Muscle of leg (tissue), 11 donors: Measurements from ENCODE around the gene LHFPL3. TPM values are rescaled to one million over a fixed set of nuclear protein-coding genes. Genes with fewer than 3 reads are reported as not detected.

ENCODE experiments used
- DNase-seq: peaks from one replicate; pipeline ENCODE4 v3.0.0; 2013
- H3K27ac ChIP-seq: one replicate; pipeline ENCODE4 v1.5.1; 2013; ENCODE audit warnings: mild to moderate bottlenecking, low read length, control low read depth
- H3K27me3 ChIP-seq: one replicate; pipeline ENCODE4 v1.6.1; 2013; ENCODE audit warnings: low read length; ENCODE audit not compliant: control insufficient read depth, insufficient read depth
- H3K36me3 ChIP-seq: one replicate; pipeline ENCODE4 v1.6.1; 2013; ENCODE audit warnings: low read length; ENCODE audit not compliant: control insufficient read depth, insufficient read depth
- H3K4me1 ChIP-seq: one replicate; pipeline ENCODE4 v1.6.1; 2013; ENCODE audit warnings: low read length; ENCODE audit not compliant: control insufficient read depth, insufficient read depth
- H3K4me3 ChIP-seq: one replicate; pipeline ENCODE4 v1.5.1; 2013; ENCODE audit warnings: low read length, control low read depth
- H3K9me3 ChIP-seq: replicated peaks from 2 replicates; pipeline ENCODE4 v1.6.1; 2013; ENCODE audit warnings: low read depth, low read length; ENCODE audit not compliant: control insufficient read depth
- WGBS: methylation state at CpG from one replicate; pipeline ENCODE4 v1.1.5; 2013; ENCODE audit warnings: missing lambda C conversion rate; ENCODE audit not compliant: insufficient coverage; 5-methylcytosine and 5-hydroxymethylcytosine counted together
- polyA plus RNA-seq, 8 donors: library from polyadenylated mRNA; unstranded; fragments of 120-200 nt; gene quantifications; one replicate each; pipeline versions ENCODE4 v1.2.1 to v1.2.3, GENCODE V29; 2013; ENCODE audit warnings: inconsistent platforms in 1 of 8, low replicate concordance in 1 of 8; ENCODE audit not compliant: insufficient read length in 8 of 8, insufficient read depth in 1 of 8
- total RNA-seq: library from RNA; stranded (reverse); fragments of 120-200 nt; gene quantifications from one replicate; pipeline ENCODE4 v1.2.4, GENCODE V29; 2013

The LHFPL3 gene
- total and polyA plus RNA-seq, 9 donors, result 0.06 to 0.47 (median 0.17) TPM; not detected in 6

GRCh38 chr7:104801022-104801421 lies 472.6 kb downstream of the LHFPL3 start:
- Histone ChIP-seq H3K4me1 (no peaks in the 10 kb centered on the region), H3K27ac (no peak overlapping the region), H3K4me3 (no peak overlapping the region), H3K36me3 (no peaks in the 10 kb centered on the region), H3K9me3 (no peaks in the 10 kb centered on the region), H3K27me3 (no peaks in the 10 kb centered on the region)
- 69% methylated on average over 2 of the region's 3 CpGs for WGBS
- no peak for DNase-seq

GRCh38 chr7:104803931-104804330 lies 475.5 kb downstream of the LHFPL3 start:
- no peaks in the 10 kb centered on the region for H3K9me3 ChIP-seq
- no peaks in the 10 kb centered on the region for H3K4me1 ChIP-seq
- no peak for DNase-seq
- H3K27ac ChIP-seq, result no peak overlapping the region
- 92% methylated on average over 2 of the region's 4 CpGs for WGBS
- no peaks in the 10 kb centered on the region for H3K27me3 ChIP-seq
- H3K36me3 ChIP-seq, result no peaks in the 10 kb centered on the region
- no peak overlapping the region for H3K4me3 ChIP-seq

- WGBS, result no CpG with 5 or more reads among the region's 2 CpGs
- DNase-seq, result no peak
- H3K4me3 ChIP-seq, result no peak overlapping the region
Measured at GRCh38 chr7:104804696-104805095, 476.3 kb downstream of the LHFPL3 start.

GRCh38 chr7:104805449-104806317 lies 477.3 kb downstream of the LHFPL3 start:
- Histone ChIP-seq H3K4me3 (no peak overlapping the region), H3K27ac (no peak overlapping the region), H3K9me3 (no peaks in the 10 kb centered on the region), H3K27me3 (no peaks in the 10 kb centered on the region), H3K36me3 (no peaks in the 10 kb centered on the region), H3K4me1 (no peaks in the 10 kb centered on the region)
- no peak for DNase-seq
- WGBS, result 26% methylated on average over 4 of the region's 8 CpGs

More at GRCh38 chr7:104804696-104805095, 476.3 kb downstream of the LHFPL3 start:
- Histone ChIP-seq H3K36me3 (no peaks in the 10 kb centered on the region), H3K9me3 (no peaks in the 10 kb centered on the region), H3K27ac (no peak overlapping the region), H3K27me3 (no peaks in the 10 kb centered on the region), H3K4me1 (no peaks in the 10 kb centered on the region)

GRCh38 chr7:104807671-104808070 lies 479.3 kb downstream of the LHFPL3 start:
- H3K4me1 ChIP-seq, result no peaks in the 10 kb centered on the region
- H3K36me3 ChIP-seq, result no peaks in the 10 kb centered on the region
- 53% methylated on average over 3 of the region's 6 CpGs for WGBS
- H3K9me3 ChIP-seq, result no peaks in the 10 kb centered on the region
- no peak overlapping the region for H3K27ac ChIP-seq
- H3K4me3 ChIP-seq, result no peak overlapping the region
- no peak for DNase-seq
- no peaks in the 10 kb centered on the region for H3K27me3 ChIP-seq

- no peaks in the 10 kb centered on the region for H3K36me3 ChIP-seq
- H3K4me1 ChIP-seq, result no peaks in the 10 kb centered on the region
- H3K9me3 ChIP-seq, result no peaks in the 10 kb centered on the region
- no peak overlapping the region for H3K27ac ChIP-seq
- WGBS, result 83% methylated on average over 2 of the region's 2 CpGs
- no peaks in the 10 kb centered on the region for H3K27me3 ChIP-seq
- no peak for DNase-seq
- no peak overlapping the region for H3K4me3 ChIP-seq
Measured at GRCh38 chr7:104809906-104810305, 481.5 kb downstream of the LHFPL3 start.

GRCh38 chr7:104814126-104814525 lies 485.7 kb downstream of the LHFPL3 start:
- Histone ChIP-seq H3K9me3 (no peaks in the 10 kb centered on the region), H3K36me3 (no peaks in the 10 kb centered on the region), H3K4me3 (no peak overlapping the region), H3K27ac (no peak overlapping the region), H3K27me3 (no peaks in the 10 kb centered on the region), H3K4me1 (no peaks in the 10 kb centered on the region)
- no peak for DNase-seq
- whole genome bisulfite sequencing, result 40% methylated on average over 1 of the region's 3 CpGs

- Histone ChIP-seq H3K27me3 (no peaks in the 10 kb centered on the region), H3K9me3 (no peaks in the 10 kb centered on the region), H3K27ac (no peak overlapping the region), H3K36me3 (no peaks in the 10 kb centered on the region), H3K4me3 (no peak overlapping the region), H3K4me1 (no peaks in the 10 kb centered on the region)
- 85% methylated on average over 13 of the region's 17 CpGs for whole genome bisulfite sequencing
- DNase-seq, result no peak
Measured at GRCh38 chr7:104814671-104815400, 486.4 kb downstream of the LHFPL3 start.

GRCh38 chr7:104816537-104816936 lies 488.1 kb downstream of the LHFPL3 start:
- Histone ChIP-seq H3K4me3 (no peak overlapping the region), H3K27ac (no peak overlapping the region), H3K9me3 (no peaks in the 10 kb centered on the region), H3K4me1 (no peaks in the 10 kb centered on the region), H3K36me3 (no peaks in the 10 kb centered on the region), H3K27me3 (peaks cover 4% of the 10 kb centered on the region)
- 35% methylated on average over 2 of the region's 2 CpGs for WGBS
- DNase-seq, result no peak
